IMR-90 (cell line): Measurements from ENCODE around the gene CCR6. TPM values are rescaled to one million over a fixed set of nuclear protein-coding genes. Genes with fewer than 3 reads are reported as not detected.

Experiments used
- ATAC-seq: fragments of 200-7000 bp; cut with Tn5 transposase; 2 replicates; pipeline ENCODE4 v1.9.1; 2020; ENCODE audit warnings: low read depth, mild to moderate bottlenecking, moderate library complexity
- BruUV-seq: library from RNA; stranded (reverse); fragments of 400-500 nt; replicated peaks from 2 replicates; lab custom pipeline; 2021; lab: Mats Ljungman, UMichigan
- CTCF ChIA-PET: fragments of 300-600 bp; formaldehyde crosslinking; extraction: SDS; loops from one replicate; lab custom pipeline; 2021; ENCODE audit warnings: antibody characterized with exemption; lab: Yijun Ruan, JAX
- POLR2A ChIA-PET: fragments of 300-600 bp; sonication (Branson Sonifier 250); formaldehyde crosslinking; loops from one replicate; lab custom pipeline; 2022; ENCODE audit warnings: antibody characterized with exemption; ENCODE audit not compliant: unreplicated experiment; lab: Charles Lee
- DNase-seq: peaks from one replicate; pipeline ENCODE4 v3.0.0; 2013
- H2AFZ ChIP-seq: replicated peaks from 2 replicates; pipeline ENCODE3; 2013; ENCODE audit warnings: low read length, mild to moderate bottlenecking; ENCODE audit not compliant: poor library complexity
- H2AK5ac ChIP-seq: 2 replicates; pipeline ENCODE4 v1.6.1; 2013; ENCODE audit warnings: low read depth, low read length, inconsistent platforms
- H2AK9ac ChIP-seq: replicated peaks from 2 replicates; pipeline ENCODE3; 2013; ENCODE audit warnings: mild to moderate bottlenecking, low read depth, low read length, moderate library complexity; ENCODE audit not compliant: poor library complexity
- H2BK120ac ChIP-seq: 2 replicates; pipeline ENCODE4 v1.6.1; 2013; ENCODE audit warnings: low read depth, low read length, inconsistent platforms
- H2BK15ac ChIP-seq: 3 replicates; pipeline ENCODE4 v1.6.1; 2013; ENCODE audit warnings: low read depth, low read length, inconsistent platforms
- H2BK20ac ChIP-seq: 2 replicates; pipeline ENCODE4 v1.6.1; 2013; ENCODE audit warnings: low read depth, mild to moderate bottlenecking, inconsistent platforms, low read length, moderate library complexity
- H2BK5ac ChIP-seq: 2 replicates; pipeline ENCODE4 v1.6.1; 2013; ENCODE audit warnings: mild to moderate bottlenecking, low read depth, low read length, inconsistent platforms; ENCODE audit not compliant: poor library complexity, severe bottlenecking
- H3K14ac ChIP-seq: replicated peaks from 2 replicates; pipeline ENCODE4 v1.6.1; 2013; ENCODE audit warnings: low read depth, low read length, inconsistent platforms
- H3K18ac ChIP-seq: 2 replicates; pipeline ENCODE4 v1.6.1; 2013; ENCODE audit warnings: low read depth, low read length, control low read depth
- H3K23ac ChIP-seq: 2 replicates; pipeline ENCODE4 v1.6.1; 2013; ENCODE audit warnings: low read depth, low read length, inconsistent platforms
- H3K27ac ChIP-seq: 2 replicates; pipeline ENCODE4 v1.5.1; 2013; ENCODE audit warnings: mild to moderate bottlenecking, control low read depth, low read length; ENCODE audit not compliant: insufficient read depth
- H3K27me3 ChIP-seq: 2 replicates; pipeline ENCODE4 v1.6.1; 2013; ENCODE audit warnings: low read length; ENCODE audit not compliant: control insufficient read depth, insufficient read depth
- H3K36me3 ChIP-seq: 2 replicates; pipeline ENCODE4 v1.6.1; 2013; ENCODE audit warnings: low read length, mixed read lengths; ENCODE audit not compliant: control insufficient read depth, insufficient read depth
- H3K4ac ChIP-seq: 2 replicates; pipeline ENCODE4 v1.6.1; 2013; ENCODE audit warnings: low read depth, low read length, inconsistent platforms
- H3K4me1 ChIP-seq: 2 replicates; pipeline ENCODE4 v1.6.1; 2013; ENCODE audit warnings: low read length, mixed read lengths; ENCODE audit not compliant: control insufficient read depth, insufficient read depth
- H3K4me2 ChIP-seq: 2 replicates; pipeline ENCODE4 v1.6.1; 2013; ENCODE audit warnings: low read depth, mild to moderate bottlenecking, control low read depth, low read length, moderate library complexity
- H3K4me3 ChIP-seq: 2 replicates; pipeline ENCODE4 v1.5.1; 2013; ENCODE audit warnings: low read depth, mild to moderate bottlenecking, control low read depth, low read length, moderate library complexity; ENCODE audit not compliant: insufficient read depth
- H3K56ac ChIP-seq: 2 replicates; pipeline ENCODE4 v1.6.1; 2013; ENCODE audit warnings: low read length, inconsistent platforms; ENCODE audit not compliant: insufficient read depth; ENCODE audit errors: extremely low read depth
- H3K79me1 ChIP-seq, 2 experiments: 2 replicates each; pipeline ENCODE4 v1.6.1; 2013; ENCODE audit warnings: low read length in 2 of 2, inconsistent platforms in 1 of 2, low read depth in 1 of 2
- H3K9ac ChIP-seq: 2 replicates; pipeline ENCODE4 v1.6.1; 2013; ENCODE audit warnings: low read depth, low read length, control low read depth
- H3K9me1 ChIP-seq: 2 replicates; pipeline ENCODE4 v1.6.1; 2013; ENCODE audit warnings: low read length, inconsistent platforms; ENCODE audit not compliant: insufficient read depth
- H3K9me3 ChIP-seq: 2 replicates; pipeline ENCODE4 v1.6.1; 2013; ENCODE audit warnings: low read length; ENCODE audit not compliant: control insufficient read depth, insufficient read depth
- H4K20me1 ChIP-seq: 2 replicates; pipeline ENCODE4 v1.6.1; 2013; ENCODE audit warnings: low read length, inconsistent platforms; ENCODE audit not compliant: insufficient read depth
- H4K5ac ChIP-seq: 2 replicates; pipeline ENCODE4 v1.6.1; 2013; ENCODE audit warnings: mild to moderate bottlenecking, low read depth, low read length, control low read depth
- H4K8ac ChIP-seq, 2 experiments: 2 replicates each; pipeline ENCODE4 v1.6.1; 2013; ENCODE audit warnings: low read depth in 2 of 2, low read length in 2 of 2, control low read depth in 1 of 2, inconsistent platforms in 1 of 2
- H4K91ac ChIP-seq: 2 replicates; pipeline ENCODE4 v1.6.1; 2013; ENCODE audit warnings: low read depth, low read length, inconsistent platforms; ENCODE audit not compliant: insufficient read depth
- FOS ChIP-seq: fragments of 150-350 bp; IDR thresholded peaks from 2 replicates; pipeline ENCODE4 v1.6.1; 2016; ENCODE audit warnings: low read depth, low read length
- MAZ ChIP-seq: IDR thresholded peaks from 2 replicates; pipeline ENCODE4 v1.6.1; 2012; ENCODE audit warnings: low read depth, mild to moderate bottlenecking, low read length, improper control_type of control experiment, moderate library complexity, borderline replicate concordance
- POLR2A ChIP-seq: IDR thresholded peaks from 2 replicates; pipeline ENCODE4 v1.6.1; 2012; ENCODE audit warnings: mild to moderate bottlenecking, low read depth, low read length
- RCOR1 ChIP-seq: IDR thresholded peaks from 2 replicates; pipeline ENCODE4 v1.6.1; 2012; ENCODE audit warnings: mild to moderate bottlenecking, low read length, improper control_type of control experiment; ENCODE audit not compliant: insufficient replicate concordance
- SMC3 ChIP-seq: fragments of 150-350 bp; IDR thresholded peaks from 2 replicates; pipeline ENCODE4 v1.6.1; 2016; ENCODE audit warnings: low read depth, mild to moderate bottlenecking, antibody characterized with exemption, low read length, moderate library complexity
- WGBS, 2 experiments: methylation state at CpG; one replicate each; pipeline versions ENCODE4 v1.1.5 to v1.1.7; 2013; ENCODE audit warnings: missing lambda C conversion rate in 2 of 2; ENCODE audit not compliant: insufficient read length in 1 of 2; ENCODE audit errors: extremely low coverage in 2 of 2; 5-methylcytosine and 5-hydroxymethylcytosine counted together
- dilution Hi-C: fragments of 300-500 bp; cut with HindIII; formaldehyde crosslinking; loops from one replicate; pipeline ENCODE4 v1.14.3; 2018; ENCODE audit warnings: low sequenced_read_pairs; ENCODE audit not compliant: unreplicated experiment
- in situ Hi-C: fragments of 300-500 bp; cut with MboI; formaldehyde crosslinking; loops from 3 replicates; pipeline ENCODE4 v1.14.3; 2019; ENCODE audit warnings: low sequenced_read_pairs, inconsistent platforms, mixed read lengths
- intact Hi-C: fragments of 100-400 bp; cut with micrococcal nuclease; formaldehyde crosslinking; loops from 2 replicates; pipeline ENCODE4 v1.10.0; 2022
- polyA plus RNA-seq, 3 experiments: library from polyadenylated mRNA; depleted of rRNA; stranded (reverse); fragments of >200 nt; gene quantifications; 2 replicates each; pipeline ENCODE4 v1.2.3, GENCODE V29; 2012; ENCODE audit warnings: low replicate concordance in 1 of 3
- total RNA-seq: library from RNA; depleted of rRNA; stranded (reverse); fragments of >200 nt; gene quantifications from 2 replicates; pipeline ENCODE4 v1.2.3, GENCODE V29; 2012

The CCR6 gene
- total and polyA plus RNA-seq, 2 of the 4 experiments (the other 2 are of a cell fraction): not detected

- H2AK5ac ChIP-seq: no peak overlapping the region
- no peak overlapping the region for H2BK15ac ChIP-seq
- no peak overlapping the region for H4K5ac ChIP-seq
- no peak overlapping the region for H3K18ac ChIP-seq
- no CpG with 5 or more reads among the region's 4 CpGs for WGBS, 2 experiments
- no peaks in the 10 kb centered on the region for H3K27me3 ChIP-seq
- BruUV-seq: no TSS peak
- DNase-seq (no peak), ATAC-seq (no peak)
- H4K8ac ChIP-seq: no peak overlapping the region
- H3K4ac ChIP-seq: no peak overlapping the region
- H3K4me2 ChIP-seq: no peak overlapping the region
- no peaks in the 10 kb centered on the region for H3K36me3 ChIP-seq
- TF ChIP-seq RCOR1 (no peak), MAZ (no peak), FOS (no peak), SMC3 (no peak), POLR2A (no peak)
- H2AK9ac ChIP-seq: no peak overlapping the region
- no peak overlapping the region for H3K4me3 ChIP-seq
- H3K4me1 ChIP-seq: no peaks in the 10 kb centered on the region
- intact Hi-C loops: no loop called here
- ChIA-PET POLR2A (no interaction called here), CTCF (no interaction called here)
- no peak overlapping the region for H3K56ac ChIP-seq
- no peak overlapping the region for H3K9ac ChIP-seq
- no peaks in the 10 kb centered on the region for H3K9me1 ChIP-seq
- H4K20me1 ChIP-seq: no peaks in the 10 kb centered on the region
- H4K91ac ChIP-seq: no peak overlapping the region
- no peak overlapping the region for H2BK5ac ChIP-seq
- no peaks in the 10 kb centered on the region for H3K79me1 ChIP-seq
- in situ Hi-C loops: no loop called here
- H3K14ac ChIP-seq: no peak overlapping the region
- no peak overlapping the region for H2BK20ac ChIP-seq
- dilution Hi-C loops: no loop called here
- no peak overlapping the region for H3K27ac ChIP-seq
- no peak overlapping the region for H2BK120ac ChIP-seq
- H2AFZ ChIP-seq: no peak overlapping the region
- H3K9me3 ChIP-seq: peaks cover 36% of the 10 kb centered on the region
- no peak overlapping the region for H3K23ac ChIP-seq
Observed at GRCh38 chr6:167102318-167102717, 20.6 kb upstream of the CCR6 start.
